ENCODE measurements around the gene MRTFA. TPM values are rescaled to one million over a fixed set of nuclear protein-coding genes. Genes with fewer than 3 reads are reported as not detected.

MRTFA gene
- total and polyA plus RNA-seq, 4 donors: 7.5 to 22.0 (median 9.6) TPM

- TF ChIP-seq REST (IDR thresholded peaks at IDR 0.05) (no peak), TAF1 (conservative IDR thresholded peaks at IDR 0.05) (no peak), GABPA (IDR thresholded peaks at IDR 0.05 in 1 of 2, conservative IDR thresholded peaks at IDR 0.05 in 1 of 2) (no peak)
These were observed 5.8 kb upstream of the MRTFA start (continued) for GRCh38 chr22:40642316-40642715.

- no peaks in the 10 kb centered on the region for H3K36me3 ChIP-seq (ENCODE audit: control insufficient read depth in 4 of 4, insufficient read depth in 3 of 4, low read depth in 1 of 4, low read length in 3 of 4)
- TF ChIP-seq FOXA2 (IDR thresholded peaks at IDR 0.05) (no peak), MAX (IDR thresholded peaks at IDR 0.05) (no peak), ATF3 (IDR thresholded peaks at IDR 0.05) (no peak), GABPA (IDR thresholded peaks at IDR 0.05 in 1 of 2, conservative IDR thresholded peaks at IDR 0.05 in 1 of 2) (no peak), HNF4G (IDR thresholded peaks at IDR 0.05) (no peak), TAF1 (conservative IDR thresholded peaks at IDR 0.05) (no peak), FOXA1 (IDR thresholded peaks at IDR 0.05) (no peak), RAD21 (IDR thresholded peaks at IDR 0.05) (no peak), JUND (IDR thresholded peaks at IDR 0.05) (no peak), SP1 (IDR thresholded peaks at IDR 0.05) (no peak), EGR1 (IDR thresholded peaks at IDR 0.05; ENCODE audit: low read depth in 2 of 2) (no peak), CTCF (IDR thresholded peaks at IDR 0.05; ENCODE audit: low read depth, low read length, missing input control) (no peak), REST (IDR thresholded peaks at IDR 0.05) (no peak), RXRA (IDR thresholded peaks at IDR 0.05) (no peak), ZBTB33 (IDR thresholded peaks at IDR 0.05) (no peak), NR2F2 (IDR thresholded peaks at IDR 0.05) (no peak), HNF4A (conservative IDR thresholded peaks at IDR 0.05) (no peak), YY1 (IDR thresholded peaks at IDR 0.05) (no peak)
- H3K4me1 ChIP-seq (ENCODE audit: control insufficient read depth in 4 of 4, insufficient read depth in 4 of 4, low read length in 3 of 4): peaks cover 2 to 10% (median 3%) of the 10 kb centered on the region in 4 donors
- no peak overlapping the region for H3K27ac ChIP-seq (ENCODE audit: low read depth in 1 of 2, low read length in 2 of 2)
- 96% methylated on average over 6 of the region's 6 CpGs for WGBS
- no peak for DNase-seq (ENCODE audit: low spot score)
- no peak overlapping the region for H3K9ac ChIP-seq (ENCODE audit: low read depth in 1 of 2, low read length in 2 of 2)
- no peaks in the 10 kb centered on the region for H3K27me3 ChIP-seq (ENCODE audit: control insufficient read depth in 4 of 4, insufficient read depth in 4 of 4, low read length in 3 of 4)
- no peak overlapping the region for H3K4me3 ChIP-seq (ENCODE audit: low read depth in 1 of 3, low read length in 3 of 3)
- H3K9me3 ChIP-seq (ENCODE audit: control insufficient read depth in 4 of 4, low read length in 3 of 4): no peaks in the 10 kb centered on the region
These were observed 4.8 kb upstream of the MRTFA start for GRCh38 chr22:40641269-40641668.
